ENCODE results near the gene FCGR3B.
"Not testable (repeated sequence)": the region's sequence is repeated elsewhere in the genome, so short reads cannot be mapped to it uniquely, and the experiment has no call there.

The FCGR3B gene

GRCh38 chr1:161612322-161613141, 18.4 kb downstream of the FCGR3B start:
- peak; percentile 57 to 97 (median 92) for DNase-seq
- intact Hi-C loops (cut with DNase I) = not testable (repeated sequence)

DNA sequence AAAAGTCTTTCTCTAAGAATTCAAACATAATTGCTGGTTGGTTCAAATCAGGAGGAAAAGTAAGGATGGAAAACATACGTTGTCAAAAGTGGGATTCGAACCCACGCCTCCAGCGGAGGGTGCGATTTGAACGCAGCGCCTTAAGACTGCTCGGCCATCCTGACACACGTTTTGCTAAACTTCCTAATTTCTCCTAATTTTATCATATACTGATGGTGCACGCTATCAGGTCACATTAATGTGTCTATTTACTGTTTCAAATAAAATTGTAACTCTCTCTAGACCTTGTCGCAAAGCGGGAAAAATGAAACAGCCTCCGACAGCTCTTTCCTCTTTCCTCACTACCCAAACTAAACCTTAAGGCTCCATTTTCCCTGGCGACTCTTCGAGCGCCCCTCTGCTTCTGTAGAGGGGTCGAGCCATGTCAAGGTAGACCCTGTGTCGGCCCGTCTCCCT, 19.1 kb downstream of the FCGR3B start:
- peak in 33 of 42 donors; percentile 4 to 64 (median 38) for DNase-seq
- intact Hi-C loops (cut with DNase I) = not testable (repeated sequence)

DNA sequence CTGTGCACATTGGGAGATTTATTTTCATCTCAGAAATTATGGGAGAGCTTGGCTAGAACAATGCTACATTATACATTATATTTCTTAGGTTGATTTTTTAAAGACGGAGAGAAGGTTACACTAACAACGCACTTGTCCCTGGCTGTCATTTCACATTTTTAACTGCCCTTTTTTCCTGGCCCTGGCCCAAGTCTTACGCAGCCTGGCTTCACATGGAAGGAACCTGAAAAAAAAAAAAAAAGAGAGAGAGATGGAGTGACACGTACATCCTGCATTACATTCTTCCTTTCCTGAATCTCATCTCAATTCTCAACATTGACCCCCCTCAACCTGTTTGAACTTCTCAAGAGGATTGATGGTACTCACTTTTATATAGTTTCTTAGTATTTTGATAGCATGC, 20.8 kb downstream of the FCGR3B start:
- DNase-seq; intact Hi-C loops (cut with DNase I): not testable (repeated sequence)

- DNase-seq; intact Hi-C loops (cut with DNase I): not testable (repeated sequence)
Measured at GRCh38 chr1:161606541-161607336, 24.2 kb downstream of the FCGR3B start.

- peak in 16 of 42 donors; percentile 9 to 63 (median 28) for DNase-seq
- intact Hi-C loops (cut with DNase I) = not testable (repeated sequence)
Measured at GRCh38 chr1:161605762-161606540, 25.0 kb downstream of the FCGR3B start.

GRCh38 chr1:161605024-161605423, 26.0 kb downstream of the FCGR3B start:
- DNase-seq; intact Hi-C loops (cut with DNase I): not testable (repeated sequence)

DNA sequence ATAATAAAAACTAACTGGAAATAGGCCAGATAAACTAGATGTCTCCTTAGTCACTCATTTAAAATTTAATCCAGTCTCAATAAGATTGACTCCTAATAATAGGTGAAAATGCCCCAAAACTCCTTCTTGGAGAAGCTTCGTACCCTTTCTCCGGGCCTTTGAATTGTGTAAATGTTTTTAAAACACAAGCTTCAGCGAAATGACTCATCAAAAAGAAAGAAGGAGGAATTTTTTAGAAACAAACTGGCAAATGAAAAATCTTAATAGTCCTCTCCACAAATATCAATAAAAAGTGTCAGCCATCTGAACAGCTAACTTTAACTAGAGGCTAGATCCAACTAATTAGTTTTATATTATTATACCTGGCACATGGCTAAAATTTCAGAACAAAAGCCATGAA, 33.9 kb downstream of the FCGR3B start:
- DNase-seq; intact Hi-C loops (cut with DNase I): not testable (repeated sequence)

GRCh38 chr1:161595583-161595982, 35.4 kb downstream of the FCGR3B start:
- DNase-seq; intact Hi-C loops (cut with DNase I): not testable (repeated sequence)

DNA sequence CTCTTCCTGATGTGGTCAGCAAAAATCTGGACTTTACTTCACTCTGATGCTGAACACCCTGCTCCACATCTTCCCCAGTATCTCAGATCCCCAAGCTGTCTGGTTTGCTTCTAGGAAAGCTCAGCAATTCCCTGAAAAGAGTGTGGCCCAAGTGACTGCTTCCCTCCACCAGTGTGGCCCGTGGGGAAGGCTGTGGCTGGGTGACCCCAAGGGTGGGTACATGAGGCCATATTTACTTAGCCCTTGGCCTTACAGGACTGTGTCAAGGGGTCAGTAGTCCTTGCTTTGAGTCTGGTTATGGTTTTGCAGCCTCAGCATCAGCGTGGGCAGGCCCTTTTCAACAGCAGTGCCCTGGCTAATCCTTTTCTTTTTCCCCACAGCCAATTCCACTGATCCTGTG, 35.8 kb downstream of the FCGR3B start:
- intact Hi-C loops (cut with DNase I); DNase-seq: not testable (repeated sequence)

GRCh38 chr1:161594269-161594984, 36.5 kb downstream of the FCGR3B start:
- intact Hi-C loops (cut with DNase I) = not testable (repeated sequence)
- peak in 6 of 42 donors; percentile 10 to 51 (median 32) for DNase-seq

DNA sequence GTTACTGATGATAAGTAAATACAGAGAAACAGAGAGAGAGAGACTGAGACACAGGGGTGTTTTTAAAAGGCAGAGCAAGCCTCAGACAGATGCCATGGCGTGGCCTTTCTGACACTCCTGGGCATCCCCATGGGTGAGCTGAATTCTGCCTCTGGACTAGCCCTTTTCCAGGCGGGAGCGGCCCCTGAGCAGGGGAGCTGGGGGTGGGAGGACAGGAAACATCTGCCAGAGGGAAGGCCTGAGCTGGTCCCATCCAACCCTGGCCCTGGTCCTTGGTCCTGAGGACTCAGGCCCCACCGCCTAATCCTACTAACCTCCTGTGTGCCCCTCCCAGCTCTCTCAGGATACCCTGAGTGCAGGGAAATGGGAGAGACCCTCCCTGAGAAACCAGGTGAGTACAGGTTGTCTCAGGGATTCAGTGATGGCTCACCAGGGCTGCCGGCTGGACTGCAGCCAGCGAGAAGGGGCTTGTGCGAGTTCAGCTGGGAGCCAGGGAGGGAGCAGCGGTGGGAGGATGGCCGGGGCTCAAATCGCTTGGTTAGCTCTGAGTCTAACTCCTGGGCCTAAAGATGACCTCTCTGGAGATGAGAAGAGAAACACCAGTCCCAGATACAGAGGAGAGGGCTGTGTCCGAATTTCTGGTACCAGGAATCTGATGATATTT, 37.8 kb downstream of the FCGR3B start:
- intact Hi-C loops (cut with DNase I); DNase-seq: not testable (repeated sequence)

DNA sequence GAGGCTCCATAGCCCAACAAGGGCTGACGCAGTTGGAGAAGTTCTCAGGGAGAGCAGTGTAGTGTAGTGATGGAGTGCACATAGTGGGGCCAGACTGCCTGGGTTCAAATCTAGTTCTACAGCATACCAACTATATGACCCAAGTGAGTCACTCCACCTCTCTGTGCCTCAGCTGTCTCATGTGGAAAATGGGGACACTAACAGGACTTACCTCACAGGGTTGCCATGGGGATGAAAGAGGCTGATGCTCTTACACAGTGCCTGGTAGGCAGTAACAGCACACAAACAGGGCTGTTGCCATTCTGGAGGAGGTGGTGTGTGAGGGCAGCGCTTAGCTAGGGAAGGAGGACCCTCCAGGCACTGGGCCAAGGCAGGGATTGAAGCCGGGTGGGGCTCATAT, 38.4 kb downstream of the FCGR3B start:
- DNase-seq; intact Hi-C loops (cut with DNase I): not testable (repeated sequence)

GRCh38 chr1:161589920-161590319, 41.1 kb downstream of the FCGR3B start:
- intact Hi-C loops (cut with DNase I); DNase-seq: not testable (repeated sequence)

GRCh38 chr1:161589365-161589764, 41.6 kb downstream of the FCGR3B start:
- DNase-seq; intact Hi-C loops (cut with DNase I): not testable (repeated sequence)

DNA sequence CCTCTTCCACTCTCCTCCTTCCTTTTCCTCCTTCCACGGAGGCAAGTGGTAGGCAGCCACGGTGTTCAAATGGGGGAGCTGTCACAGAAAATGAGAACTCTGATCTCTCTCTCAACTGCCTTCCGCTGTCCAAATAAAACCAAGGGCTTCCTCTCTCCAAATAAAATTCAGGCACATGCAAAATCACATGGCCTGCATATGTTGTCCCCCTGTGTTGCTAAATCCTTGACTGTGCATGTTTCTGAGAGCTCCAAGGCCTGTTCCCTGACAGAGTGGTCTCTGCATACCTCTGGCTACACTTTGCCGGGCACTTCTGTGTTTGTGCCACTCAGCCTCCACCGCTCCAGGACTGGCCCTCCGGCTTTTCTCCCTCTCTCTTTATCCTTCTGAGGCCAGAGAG, 42.4 kb downstream of the FCGR3B start:
- intact Hi-C loops (cut with DNase I); DNase-seq: not testable (repeated sequence)

DNA sequence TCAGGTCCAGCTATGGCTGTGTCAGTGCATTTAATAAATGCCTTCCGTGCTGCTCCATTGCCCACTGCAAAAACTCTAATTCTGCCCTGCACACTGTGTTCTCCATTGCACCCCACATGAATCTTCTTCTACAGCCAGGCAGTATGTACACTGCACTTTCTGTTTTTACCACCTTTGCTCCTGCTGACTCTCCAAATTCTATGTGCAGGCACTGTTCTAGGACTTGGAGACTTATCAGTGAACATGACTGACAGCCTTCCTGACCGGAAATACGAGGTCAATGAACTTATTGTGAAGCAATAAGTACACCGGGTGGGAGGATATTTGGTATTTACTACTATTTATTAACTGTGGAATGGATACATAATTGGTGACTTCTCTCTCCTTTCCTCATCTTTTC, 48.1 kb downstream of the FCGR3B start:
- DNase-seq; intact Hi-C loops (cut with DNase I): not testable (repeated sequence)

- DNase-seq; intact Hi-C loops (cut with DNase I): not testable (repeated sequence)
Measured at GRCh38 chr1:161580879-161581537, 50.0 kb downstream of the FCGR3B start.
